WTC11 (cell line): ENCODE data around the gene LDLRAD4. TPM values are rescaled to one million over a fixed set of nuclear protein-coding genes. Genes with fewer than 3 reads are reported as not detected.

Source experiments
- ATAC-seq: fragments of 200-7000 bp; cut with Tn5 transposase; 2 replicates; pipeline ENCODE4 v1.10.0; 2021; ENCODE audit warnings: mild to moderate bottlenecking, moderate library complexity
- CTCF ChIA-PET: fragments of 300-600 bp; sonication (Branson Sonifier 250); formaldehyde crosslinking; loops from one replicate; lab custom pipeline; 2021; ENCODE audit warnings: antibody characterized with exemption; lab: Charles Lee
- POLR2A ChIA-PET: fragments of 350-600 bp; sonication (Branson Sonifier 250); formaldehyde crosslinking; loops from one replicate; lab custom pipeline; 2021; ENCODE audit warnings: antibody characterized with exemption; lab: Charles Lee
- DNase-seq: peaks from one replicate; pipeline ENCODE4 v3.0.0; 2021; ENCODE audit warnings: low spot score
- H3K27ac Mint-ChIP-seq: 2 replicates; pipeline ENCODE4 v1.8.0; 2021; ENCODE audit warnings: mixed read lengths
- H3K27me3 Mint-ChIP-seq: 2 replicates; pipeline ENCODE4 v1.8.0; 2021; ENCODE audit warnings: low read depth, mild to moderate bottlenecking, moderate library complexity, mixed read lengths
- H3K36me3 Mint-ChIP-seq: 2 replicates; pipeline ENCODE4 v1.8.0; 2021; ENCODE audit warnings: mixed read lengths
- H3K4me1 Mint-ChIP-seq: 2 replicates; pipeline ENCODE4 v1.8.0; 2022; ENCODE audit warnings: mixed read lengths
- H3K4me3 Mint-ChIP-seq: 2 replicates; pipeline ENCODE4 v1.8.0; 2021; ENCODE audit warnings: mild to moderate bottlenecking, moderate library complexity, mixed read lengths
- H3K9me3 Mint-ChIP-seq: 2 replicates; pipeline ENCODE4 v1.8.0; 2021; ENCODE audit warnings: mixed read lengths
- CBFB ChIP-seq: sonication (generic); formaldehyde crosslinking; IDR thresholded peaks from 2 replicates; pipeline ENCODE4 v1.8.1; 2022; ENCODE audit warnings: mild to moderate bottlenecking, low read depth, missing genetic modification reagents
- E2F4 ChIP-seq: sonication (generic); formaldehyde crosslinking; IDR thresholded peaks from 2 replicates; pipeline ENCODE4 v1.8.1; 2022; ENCODE audit warnings: low read depth, mild to moderate bottlenecking, moderate library complexity, missing genetic modification reagents, borderline replicate concordance
- IRF2 ChIP-seq: sonication (generic); formaldehyde crosslinking; IDR thresholded peaks from 2 replicates; pipeline ENCODE4 v1.8.0; 2022; ENCODE audit warnings: low read depth, missing genetic modification reagents, borderline replicate concordance
- NFYB ChIP-seq: sonication (generic); formaldehyde crosslinking; conservative IDR thresholded peaks from 2 replicates; pipeline ENCODE4 v1.8.0; 2022; ENCODE audit warnings: low read depth, missing genetic modification reagents
- NR1H2 ChIP-seq: sonication (generic); formaldehyde crosslinking; IDR thresholded peaks from 2 replicates; pipeline ENCODE4 v1.9.0; 2021; ENCODE audit warnings: mild to moderate bottlenecking, moderate library complexity, missing genetic modification reagents
- PRDM15 ChIP-seq: sonication (generic); formaldehyde crosslinking; IDR thresholded peaks from 2 replicates; pipeline ENCODE4 v1.8.0; 2022; ENCODE audit warnings: missing genetic modification reagents
- TP53 ChIP-seq: sonication (generic); formaldehyde crosslinking; IDR thresholded peaks from 2 replicates; pipeline ENCODE4 v1.8.1; 2023; ENCODE audit warnings: mild to moderate bottlenecking, missing genetic modification reagents
- USF2 ChIP-seq: sonication (generic); formaldehyde crosslinking; IDR thresholded peaks from 2 replicates; pipeline ENCODE4 v1.8.1; 2023; ENCODE audit warnings: mild to moderate bottlenecking, missing genetic modification reagents, moderate library complexity
- ZNF232 ChIP-seq: sonication (generic); formaldehyde crosslinking; IDR thresholded peaks from 2 replicates; pipeline ENCODE4 v1.8.0; 2022; ENCODE audit warnings: mild to moderate bottlenecking, missing genetic modification reagents
- ZNF396 ChIP-seq: fragments of 250-450 bp; sonication (Bioruptor Pico); IDR thresholded peaks from 2 replicates; pipeline ENCODE4 v1.8.0; 2021; ENCODE audit warnings: mild to moderate bottlenecking, moderate library complexity, borderline replicate concordance
- ZSCAN18 ChIP-seq: fragments of 250-450 bp; sonication (Bioruptor Pico); IDR thresholded peaks from 2 replicates; pipeline ENCODE4 v2.1.2; 2022; ENCODE audit warnings: mild to moderate bottlenecking, moderate library complexity
- total RNA-seq: library from RNA; stranded (reverse); gene quantifications from 3 replicates; pipeline ENCODE4 v1.2.3, GENCODE V29; 2021
- TF ChIP-seq, protein P1 (sequence below): sonication (generic); formaldehyde crosslinking; conservative IDR thresholded peaks from 2 replicates; pipeline ENCODE4 v1.8.1; 2022; ENCODE audit warnings: mild to moderate bottlenecking, missing genetic modification reagents
- TF ChIP-seq, protein P2 (sequence below): sonication (generic); formaldehyde crosslinking; IDR thresholded peaks from 2 replicates; pipeline ENCODE4 v1.8.0; 2023; ENCODE audit warnings: mild to moderate bottlenecking, missing genetic modification reagents
- TF ChIP-seq, protein P3 (sequence below): fragments of 250-450 bp; sonication (Bioruptor Pico); IDR thresholded peaks from 2 replicates; pipeline ENCODE4 v1.9.0; 2021; ENCODE audit warnings: mild to moderate bottlenecking

The LDLRAD4 gene
- total RNA-seq, 1 experiment from 2014 or later, result 6.2 TPM

- peaks cover 5% of the 10 kb centered on the region for H3K27me3 Mint-ChIP-seq
- H3K4me1 Mint-ChIP-seq, result no peaks in the 10 kb centered on the region
- H3K27ac Mint-ChIP-seq, result no peak overlapping the region
- ChIA-PET CTCF (interaction anchor here (2.4 kb wide), 1 partner anchor 15 kb away, joined by 5 read pairs; no protein-coding TSS in a partner anchor), POLR2A (no interaction called here)
- peaks cover 31% of the 10 kb centered on the region for H3K36me3 Mint-ChIP-seq
- DNase-seq (no peak), ATAC-seq (no peak)
- no peak overlapping the region for H3K4me3 Mint-ChIP-seq
- H3K9me3 Mint-ChIP-seq, result peaks cover 34% of the 10 kb centered on the region
- TF ChIP-seq NFYB (CRISPR knock-in tag), result no peak
- TF ChIP-seq, protein P1, sequence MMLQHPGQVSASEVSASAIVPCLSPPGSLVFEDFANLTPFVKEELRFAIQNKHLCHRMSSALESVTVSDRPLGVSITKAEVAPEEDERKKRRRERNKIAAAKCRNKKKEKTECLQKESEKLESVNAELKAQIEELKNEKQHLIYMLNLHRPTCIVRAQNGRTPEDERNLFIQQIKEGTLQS (CRISPR knock-in tag), result no peak
- TF ChIP-seq USF2 (CRISPR knock-in tag), result no peak
- TF ChIP-seq TP53 (CRISPR knock-in tag), result no peak
- TF ChIP-seq IRF2 (CRISPR knock-in tag), result no peak
- no peak for TF ChIP-seq E2F4 (CRISPR knock-in tag)
These were observed 17.3 kb upstream of the LDLRAD4 start for GRCh38 chr18:13201292-13201691.

- Mint-ChIP-seq H3K4me1 (no peaks in the 10 kb centered on the region), H3K27me3 (peaks cover 5% of the 10 kb centered on the region)
- ATAC-seq, result no peak
- TF ChIP-seq ZNF396 (no peak), ZNF232 (no peak), CBFB (CRISPR knock-in tag) (no peak), PRDM15 (no peak), NR1H2 (no peak), ZSCAN18 (CRISPR knock-in tag) (no peak)
- TF ChIP-seq, protein P2, sequence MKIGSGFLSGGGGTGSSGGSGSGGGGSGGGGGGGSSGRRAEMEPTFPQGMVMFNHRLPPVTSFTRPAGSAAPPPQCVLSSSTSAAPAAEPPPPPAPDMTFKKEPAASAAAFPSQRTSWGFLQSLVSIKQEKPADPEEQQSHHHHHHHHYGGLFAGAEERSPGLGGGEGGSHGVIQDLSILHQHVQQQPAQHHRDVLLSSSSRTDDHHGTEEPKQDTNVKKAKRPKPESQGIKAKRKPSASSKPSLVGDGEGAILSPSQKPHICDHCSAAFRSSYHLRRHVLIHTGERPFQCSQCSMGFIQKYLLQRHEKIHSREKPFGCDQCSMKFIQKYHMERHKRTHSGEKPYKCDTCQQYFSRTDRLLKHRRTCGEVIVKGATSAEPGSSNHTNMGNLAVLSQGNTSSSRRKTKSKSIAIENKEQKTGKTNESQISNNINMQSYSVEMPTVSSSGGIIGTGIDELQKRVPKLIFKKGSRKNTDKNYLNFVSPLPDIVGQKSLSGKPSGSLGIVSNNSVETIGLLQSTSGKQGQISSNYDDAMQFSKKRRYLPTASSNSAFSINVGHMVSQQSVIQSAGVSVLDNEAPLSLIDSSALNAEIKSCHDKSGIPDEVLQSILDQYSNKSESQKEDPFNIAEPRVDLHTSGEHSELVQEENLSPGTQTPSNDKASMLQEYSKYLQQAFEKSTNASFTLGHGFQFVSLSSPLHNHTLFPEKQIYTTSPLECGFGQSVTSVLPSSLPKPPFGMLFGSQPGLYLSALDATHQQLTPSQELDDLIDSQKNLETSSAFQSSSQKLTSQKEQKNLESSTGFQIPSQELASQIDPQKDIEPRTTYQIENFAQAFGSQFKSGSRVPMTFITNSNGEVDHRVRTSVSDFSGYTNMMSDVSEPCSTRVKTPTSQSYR (CRISPR knock-in tag), result no peak
- TF ChIP-seq, protein P3, sequence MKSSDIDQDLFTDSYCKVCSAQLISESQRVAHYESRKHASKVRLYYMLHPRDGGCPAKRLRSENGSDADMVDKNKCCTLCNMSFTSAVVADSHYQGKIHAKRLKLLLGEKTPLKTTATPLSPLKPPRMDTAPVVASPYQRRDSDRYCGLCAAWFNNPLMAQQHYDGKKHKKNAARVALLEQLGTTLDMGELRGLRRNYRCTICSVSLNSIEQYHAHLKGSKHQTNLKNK (CRISPR knock-in tag), result no peak
- TF ChIP-seq, all 79 proteins: peak for 0
- no peak overlapping the region for H3K27ac Mint-ChIP-seq
- DNase-seq, result no peak
- POLR2A ChIA-PET, result no interaction called here
- CTCF ChIA-PET, result interaction anchor here (1.0 to 1.3 kb wide), 2 partner anchors 10 to 43 kb away, joined by 3 read pairs; no protein-coding TSS in a partner anchor
- H3K4me3 Mint-ChIP-seq, result no peak overlapping the region
- H3K36me3 Mint-ChIP-seq, result peaks cover 31% of the 10 kb centered on the region
- peaks cover 34% of the 10 kb centered on the region for H3K9me3 Mint-ChIP-seq
These were observed 16.0 kb upstream of the LDLRAD4 start for GRCh38 chr18:13202571-13202970.
